Measurements from ENCODE around the gene SPEF2. TPM values are rescaled to one million over a fixed set of nuclear protein-coding genes. Genes with fewer than 3 reads are reported as not detected.

The SPEF2 gene
- total RNA-seq, 1 experiment from 2014 or later = 0.15 TPM

GRCh38 chr5:35778259-35778769 is 160.7 kb downstream of the SPEF2 start:
- Mint-ChIP-seq H3K9me3 (no peaks in the 10 kb centered on the region), H3K27me3 (ENCODE audit: low read depth) (peaks cover 30% of the 10 kb centered on the region), H3K4me1 (no peaks in the 10 kb centered on the region), H3K36me3 (no peaks in the 10 kb centered on the region), H3K4me3 (no peak overlapping the region), H3K27ac (no peak overlapping the region)
- DNase-seq (ENCODE audit: low spot score) (no peak), ATAC-seq (no peak)
- POLR2A ChIA-PET = no interaction called here
- CTCF ChIA-PET = interaction anchor here (1.1 to 2.1 kb wide), 3 partner anchors 76 to 148 kb away, joined by 3 to 9 read pairs (median 7); no protein-coding TSS in a partner anchor
- TF ChIP-seq TEAD4 (CRISPR knock-in tag; IDR thresholded peaks at IDR 0.05) (no peak), FOXJ3 (CRISPR knock-in tag; IDR thresholded peaks at IDR 0.05; ENCODE audit: borderline replicate concordance) (no peak), SMAD4 (CRISPR knock-in tag; IDR thresholded peaks at IDR 0.05) (no peak), ATF1 (CRISPR knock-in tag; IDR thresholded peaks at IDR 0.05) (no peak), SP1 (CRISPR knock-in tag; conservative IDR thresholded peaks at IDR 0.05) (no peak)
- TF ChIP-seq, protein P1, sequence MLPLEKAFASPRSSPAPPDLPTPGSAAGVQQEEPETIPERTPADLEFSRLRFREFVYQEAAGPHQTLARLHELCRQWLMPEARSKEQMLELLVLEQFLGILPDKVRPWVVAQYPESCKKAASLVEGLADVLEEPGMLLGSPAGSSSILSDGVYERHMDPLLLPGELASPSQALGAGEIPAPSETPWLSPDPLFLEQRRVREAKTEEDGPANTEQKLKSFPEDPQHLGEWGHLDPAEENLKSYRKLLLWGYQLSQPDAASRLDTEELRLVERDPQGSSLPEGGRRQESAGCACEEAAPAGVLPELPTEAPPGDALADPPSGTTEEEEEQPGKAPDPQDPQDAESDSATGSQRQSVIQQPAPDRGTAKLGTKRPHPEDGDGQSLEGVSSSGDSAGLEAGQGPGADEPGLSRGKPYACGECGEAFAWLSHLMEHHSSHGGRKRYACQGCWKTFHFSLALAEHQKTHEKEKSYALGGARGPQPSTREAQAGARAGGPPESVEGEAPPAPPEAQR (CRISPR knock-in tag; IDR thresholded peaks at IDR 0.05) = no peak
- TF ChIP-seq, protein P2, sequence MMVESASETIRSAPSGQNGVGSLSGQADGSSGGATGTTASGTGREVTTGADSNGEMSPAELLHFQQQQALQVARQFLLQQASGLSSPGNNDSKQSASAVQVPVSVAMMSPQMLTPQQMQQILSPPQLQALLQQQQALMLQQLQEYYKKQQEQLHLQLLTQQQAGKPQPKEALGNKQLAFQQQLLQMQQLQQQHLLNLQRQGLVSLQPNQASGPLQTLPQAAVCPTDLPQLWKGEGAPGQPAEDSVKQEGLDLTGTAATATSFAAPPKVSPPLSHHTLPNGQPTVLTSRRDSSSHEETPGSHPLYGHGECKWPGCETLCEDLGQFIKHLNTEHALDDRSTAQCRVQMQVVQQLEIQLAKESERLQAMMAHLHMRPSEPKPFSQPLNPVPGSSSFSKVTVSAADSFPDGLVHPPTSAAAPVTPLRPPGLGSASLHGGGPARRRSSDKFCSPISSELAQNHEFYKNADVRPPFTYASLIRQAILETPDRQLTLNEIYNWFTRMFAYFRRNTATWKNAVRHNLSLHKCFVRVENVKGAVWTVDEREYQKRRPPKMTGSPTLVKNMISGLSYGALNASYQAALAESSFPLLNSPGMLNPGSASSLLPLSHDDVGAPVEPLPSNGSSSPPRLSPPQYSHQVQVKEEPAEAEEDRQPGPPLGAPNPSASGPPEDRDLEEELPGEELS (CRISPR knock-in tag; IDR thresholded peaks at IDR 0.05) = no peak
- TF ChIP-seq, protein P3, sequence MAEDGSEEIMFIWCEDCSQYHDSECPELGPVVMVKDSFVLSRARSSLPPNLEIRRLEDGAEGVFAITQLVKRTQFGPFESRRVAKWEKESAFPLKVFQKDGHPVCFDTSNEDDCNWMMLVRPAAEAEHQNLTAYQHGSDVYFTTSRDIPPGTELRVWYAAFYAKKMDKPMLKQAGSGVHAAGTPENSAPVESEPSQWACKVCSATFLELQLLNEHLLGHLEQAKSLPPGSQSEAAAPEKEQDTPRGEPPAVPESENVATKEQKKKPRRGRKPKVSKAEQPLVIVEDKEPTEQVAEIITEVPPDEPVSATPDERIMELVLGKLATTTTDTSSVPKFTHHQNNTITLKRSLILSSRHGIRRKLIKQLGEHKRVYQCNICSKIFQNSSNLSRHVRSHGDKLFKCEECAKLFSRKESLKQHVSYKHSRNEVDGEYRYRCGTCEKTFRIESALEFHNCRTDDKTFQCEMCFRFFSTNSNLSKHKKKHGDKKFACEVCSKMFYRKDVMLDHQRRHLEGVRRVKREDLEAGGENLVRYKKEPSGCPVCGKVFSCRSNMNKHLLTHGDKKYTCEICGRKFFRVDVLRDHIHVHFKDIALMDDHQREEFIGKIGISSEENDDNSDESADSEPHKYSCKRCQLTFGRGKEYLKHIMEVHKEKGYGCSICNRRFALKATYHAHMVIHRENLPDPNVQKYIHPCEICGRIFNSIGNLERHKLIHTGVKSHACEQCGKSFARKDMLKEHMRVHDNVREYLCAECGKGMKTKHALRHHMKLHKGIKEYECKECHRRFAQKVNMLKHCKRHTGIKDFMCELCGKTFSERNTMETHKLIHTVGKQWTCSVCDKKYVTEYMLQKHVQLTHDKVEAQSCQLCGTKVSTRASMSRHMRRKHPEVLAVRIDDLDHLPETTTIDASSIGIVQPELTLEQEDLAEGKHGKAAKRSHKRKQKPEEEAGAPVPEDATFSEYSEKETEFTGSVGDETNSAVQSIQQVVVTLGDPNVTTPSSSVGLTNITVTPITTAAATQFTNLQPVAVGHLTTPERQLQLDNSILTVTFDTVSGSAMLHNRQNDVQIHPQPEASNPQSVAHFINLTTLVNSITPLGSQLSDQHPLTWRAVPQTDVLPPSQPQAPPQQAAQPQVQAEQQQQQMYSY (CRISPR knock-in tag; IDR thresholded peaks at IDR 0.05) = no peak

DNA sequence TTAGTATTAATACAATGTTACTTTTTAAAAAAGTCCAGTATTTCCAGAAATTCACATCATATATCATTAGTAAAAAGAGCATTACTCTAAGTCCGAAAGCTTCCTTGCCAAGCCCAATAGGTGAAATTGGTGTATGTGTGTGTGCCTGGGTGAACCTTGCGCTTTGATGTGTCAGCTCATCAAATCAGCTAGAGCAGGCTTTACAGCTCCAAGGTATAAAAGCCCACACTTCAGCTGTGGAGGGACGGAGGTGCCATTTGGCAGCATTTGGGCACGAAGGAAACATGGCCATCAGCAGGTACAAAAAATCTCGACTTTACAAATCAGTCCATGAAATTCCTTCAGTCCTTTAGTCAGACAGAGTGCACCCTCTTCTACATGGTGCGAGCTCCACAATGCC is 162.6 kb downstream of the SPEF2 start:
- H3K27ac Mint-ChIP-seq = no peak overlapping the region
- no peak for DNase-seq (ENCODE audit: low spot score)
- peaks cover 13% of the 10 kb centered on the region for H3K27me3 Mint-ChIP-seq (ENCODE audit: low read depth)
- no peak overlapping the region for H3K4me3 Mint-ChIP-seq
- TF ChIP-seq, protein P1 (CRISPR knock-in tag; IDR thresholded peaks at IDR 0.05) = no peak
- no peak for TF ChIP-seq CREB1 (CRISPR knock-in tag; IDR thresholded peaks at IDR 0.05)
- TF ChIP-seq SMAD4 (CRISPR knock-in tag; IDR thresholded peaks at IDR 0.05) = no peak
- TF ChIP-seq, protein P2 (CRISPR knock-in tag; IDR thresholded peaks at IDR 0.05) = no peak
- TF ChIP-seq NFYB (CRISPR knock-in tag; conservative IDR thresholded peaks at IDR 0.05; ENCODE audit: low read depth) = no peak
- no peaks in the 10 kb centered on the region for H3K4me1 Mint-ChIP-seq
- no peaks in the 10 kb centered on the region for H3K36me3 Mint-ChIP-seq
- no peak for ATAC-seq
- ChIA-PET POLR2A (no interaction called here), CTCF (interaction anchor here (1.1 to 1.3 kb wide), 2 partner anchors 23 to 141 kb away, joined by 3 to 4 read pairs; no protein-coding TSS in a partner anchor)
- no peaks in the 10 kb centered on the region for H3K9me3 Mint-ChIP-seq
